HCT116 (cell line): ENCODE data around the gene SMG6. TPM values are rescaled to one million over a fixed set of nuclear protein-coding genes. Genes with fewer than 3 reads are reported as not detected.

Experiments
- ATAC-seq: fragments of 200-7000 bp; cut with Tn5 transposase; 2 replicates; pipeline ENCODE4 v1.9.1; 2020; ENCODE audit warnings: mild to moderate bottlenecking, moderate library complexity
- BruUV-seq: library from RNA; stranded (reverse); fragments of 400-500 nt; replicated peaks from 2 replicates; lab custom pipeline; 2021; lab: Mats Ljungman, UMichigan
- CTCF ChIA-PET: fragments of 300-600 bp; sonication (Branson Sonifier 250); formaldehyde crosslinking; loops from one replicate; lab custom pipeline; 2021; ENCODE audit warnings: antibody characterized with exemption; lab: Charles Lee
- POLR2A ChIA-PET: fragments of 300-600, 350-600 bp; sonication (Branson Sonifier 250); formaldehyde crosslinking; loops from one replicate; lab custom pipeline; 2021; ENCODE audit warnings: antibody characterized with exemption; lab: Charles Lee
- RAD21 ChIA-PET, 2 experiments: fragments of 300-600 bp; sonication (Branson Sonifier 250); formaldehyde crosslinking; loops; one replicate each; lab custom pipeline; 2023; ENCODE audit warnings: low total read pairs in 2 of 2; ENCODE audit not compliant: uncharacterized antibody in 2 of 2, unreplicated experiment in 2 of 2, low non-redundant PET in 1 of 2; lab: Charles Lee
- DNase-seq: peaks from one replicate; pipeline ENCODE4 v3.0.0-alpha.2; 2010; ENCODE audit warnings: low read depth, low spot score
- H2AFZ ChIP-seq: fragments of 200-600 bp; shearing (Covaris generic), sonication (generic); 2 replicates; pipeline ENCODE4 v1.6.1; 2017; ENCODE audit warnings: low read depth, mixed run types, mixed read lengths, antibody characterized with exemption, low read length; ENCODE audit not compliant: poor library complexity, severe bottlenecking
- H3K27ac ChIP-seq: 2 replicates; pipeline ENCODE4 v1.5.1; 2012; ENCODE audit warnings: low read depth, low read length
- H3K27me3 ChIP-seq: fragments of 200-600 bp; sonication (generic); 2 replicates; pipeline ENCODE4 v1.6.1; 2016; ENCODE audit warnings: mixed run types, low read length, mixed read lengths; ENCODE audit not compliant: insufficient read depth
- H3K36me3 ChIP-seq, 2 experiments: fragments of 200-500 bp in 1 of 2; fragments of 200-600 bp in 1 of 2; sonication (Bioruptor generic) in 1 of 2; sonication (generic) in 1 of 2; 2 replicates each; pipeline versions ENCODE4 v1.5.1 to v1.6.1; 2014 to 2016; ENCODE audit warnings: low read length in 2 of 2, inconsistent platforms in 1 of 2, mixed read lengths in 1 of 2, mixed run types in 1 of 2; ENCODE audit not compliant: insufficient read depth in 2 of 2, control insufficient read depth in 1 of 2
- H3K4me1 ChIP-seq, 2 experiments: fragments of 200-600 bp in 1 of 2; sonication (generic) in 1 of 2; 2 replicates each; pipeline versions ENCODE4 v1.5.1 to v1.6.1; 2012 to 2017; ENCODE audit warnings: low read length in 2 of 2, inconsistent platforms in 1 of 2, mild to moderate bottlenecking in 1 of 2, mixed read lengths in 1 of 2, mixed run types in 1 of 2, moderate library complexity in 1 of 2; ENCODE audit not compliant: insufficient read depth in 2 of 2, control insufficient read depth in 1 of 2
- H3K4me2 ChIP-seq: fragments of 200-600 bp; sonication (generic); 2 replicates; pipeline ENCODE4 v1.6.1; 2017; ENCODE audit warnings: mixed run types, low read length, mixed read lengths
- H3K4me3 ChIP-seq, 2 experiments: fragments of 200-600 bp in 1 of 2; sonication (generic) in 1 of 2; replicated peaks in 1 of 2; 2 replicates each; pipeline ENCODE4 v1.5.1; 2011 to 2016; ENCODE audit warnings: low read length in 2 of 2, control low read depth in 1 of 2, low read depth in 1 of 2, mild to moderate bottlenecking in 1 of 2, mixed read lengths in 1 of 2, mixed run types in 1 of 2
- H3K79me2 ChIP-seq: fragments of 200-600 bp; sonication (generic); 2 replicates; pipeline ENCODE4 v1.6.1; 2017; ENCODE audit warnings: mild to moderate bottlenecking, mixed run types, low read length, moderate library complexity, mixed read lengths; ENCODE audit not compliant: insufficient read depth
- H3K9ac ChIP-seq: fragments of 200-600 bp; sonication (generic); 2 replicates; pipeline ENCODE4 v1.6.1; 2016; ENCODE audit warnings: low read length, mixed read lengths
- H3K9me2 ChIP-seq: fragments of 200-600 bp; sonication (generic), shearing (Covaris generic); 2 replicates; pipeline ENCODE4 v1.6.1; 2017; ENCODE audit warnings: mixed run types, mild to moderate bottlenecking, moderate library complexity; ENCODE audit not compliant: insufficient read depth
- H3K9me3 ChIP-seq, 2 experiments: fragments of 200-500 bp in 1 of 2; fragments of 200-600 bp in 1 of 2; sonication (Bioruptor generic) in 1 of 2; sonication (generic) in 1 of 2; 2 replicates each; pipeline ENCODE4 v1.6.1; 2014 to 2017; ENCODE audit warnings: low read length in 2 of 2, mixed read lengths in 2 of 2, inconsistent platforms in 1 of 2, low read depth in 1 of 2, mild to moderate bottlenecking in 1 of 2, mixed run types in 1 of 2, moderate library complexity in 1 of 2; ENCODE audit not compliant: control insufficient read depth in 1 of 2, insufficient read depth in 1 of 2
- H4K20me1 ChIP-seq: fragments of 200-600 bp; sonication (generic), shearing (Covaris generic); 2 replicates; pipeline ENCODE4 v1.6.1; 2017; ENCODE audit warnings: mixed run types, mild to moderate bottlenecking, moderate library complexity; ENCODE audit not compliant: insufficient read depth
- CBX3 ChIP-seq: IDR thresholded peaks from 2 replicates; pipeline ENCODE4 v1.6.1; 2012; ENCODE audit warnings: low read depth
- CEBPB ChIP-seq: IDR thresholded peaks from 2 replicates; pipeline ENCODE4 v1.6.1; 2012; ENCODE audit warnings: low read depth
- EGR1 ChIP-seq: IDR thresholded peaks from 2 replicates; pipeline ENCODE4 v1.6.1; 2012; ENCODE audit warnings: low read depth
- EZH2 ChIP-seq: fragments of 200-600 bp; sonication (generic); IDR thresholded peaks from 2 replicates; pipeline ENCODE4 v1.6.1; 2017; ENCODE audit warnings: antibody characterized with exemption, mixed run types
- EZH2phosphoT487 ChIP-seq: fragments of 200-600 bp; IDR thresholded peaks from 2 replicates; pipeline ENCODE4 v1.6.1; 2018; ENCODE audit warnings: antibody characterized with exemption, borderline replicate concordance
- FOSL1 ChIP-seq: IDR thresholded peaks from 2 replicates; pipeline ENCODE4 v1.6.1; 2012; ENCODE audit warnings: low read depth
- SIN3A ChIP-seq: IDR thresholded peaks from 2 replicates; pipeline ENCODE4 v1.6.1; 2012; ENCODE audit warnings: low read depth
- SP1 ChIP-seq: IDR thresholded peaks from 2 replicates; pipeline ENCODE4 v1.6.1; 2012; ENCODE audit warnings: low read depth
- SRF ChIP-seq: IDR thresholded peaks from 2 replicates; pipeline ENCODE4 v1.6.1; 2012; ENCODE audit warnings: low read depth
- TCF7L2 ChIP-seq: IDR thresholded peaks from 2 replicates; pipeline ENCODE4 v1.7.0; 2011; ENCODE audit warnings: borderline replicate concordance, inconsistent platforms; ENCODE audit not compliant: insufficient read depth, insufficient read length; ENCODE audit errors: extremely low read depth
- YY1 ChIP-seq: IDR thresholded peaks from 2 replicates; pipeline ENCODE4 v1.6.1; 2011; ENCODE audit warnings: low read length, low read depth, moderate library complexity, mild to moderate bottlenecking; ENCODE audit not compliant: insufficient replicate concordance; ENCODE audit errors: extremely low read depth
- ZFX ChIP-seq: fragments of 450-650 bp; IDR thresholded peaks from 2 replicates; pipeline ENCODE4 v1.6.1; 2017
- ZNF274 ChIP-seq: fragments of 200-500 bp; sonication (Bioruptor generic); IDR thresholded peaks from 2 replicates; pipeline ENCODE4 v1.6.1; 2014; ENCODE audit warnings: mild to moderate bottlenecking, low read depth, low read length, inconsistent platforms
- intact Hi-C: fragments of 100-400 bp; cut with micrococcal nuclease; formaldehyde crosslinking; loops from 2 replicates; pipeline ENCODE4 v1.10.0; 2022
- total RNA-seq: library from RNA; stranded (reverse); gene quantifications from one replicate; pipeline ENCODE4 v1.2.1, GENCODE V29; 2021; ENCODE audit not compliant: unreplicated experiment
- TF ChIP-seq, protein P1 (sequence below): IDR thresholded peaks from 2 replicates; pipeline ENCODE4 v1.6.1; 2012
- TF ChIP-seq, protein P2 (sequence below): IDR thresholded peaks from 2 replicates; pipeline ENCODE4 v1.6.1; 2012; ENCODE audit warnings: low read depth
- TF ChIP-seq, protein P3 (sequence below), 3 experiments: fragments of 200-600 bp in 1 of 3; sonication (generic) in 1 of 3; IDR thresholded peaks in 2 of 3; conservative IDR thresholded peaks in 1 of 3; 2 replicates each; pipeline ENCODE4 v1.5.1; 2012 to 2017; ENCODE audit warnings: low read depth in 2 of 3, low read length in 2 of 3, antibody characterized with exemption in 1 of 3, borderline replicate concordance in 1 of 3, control low read depth in 1 of 3, mild to moderate bottlenecking in 1 of 3, mixed read lengths in 1 of 3, mixed run types in 1 of 3, moderate library complexity in 1 of 3; ENCODE audit not compliant: insufficient read depth in 1 of 3
- TF ChIP-seq, protein P4 (sequence below): IDR thresholded peaks from 2 replicates; pipeline ENCODE4 v1.6.1; 2011; ENCODE audit warnings: mild to moderate bottlenecking, low read length, moderate library complexity; ENCODE audit not compliant: insufficient replicate concordance; ENCODE audit errors: extremely low read depth

The SMG6 gene
- total RNA-seq, 1 experiment from 2014 or later, result 23.1 TPM

DNA sequence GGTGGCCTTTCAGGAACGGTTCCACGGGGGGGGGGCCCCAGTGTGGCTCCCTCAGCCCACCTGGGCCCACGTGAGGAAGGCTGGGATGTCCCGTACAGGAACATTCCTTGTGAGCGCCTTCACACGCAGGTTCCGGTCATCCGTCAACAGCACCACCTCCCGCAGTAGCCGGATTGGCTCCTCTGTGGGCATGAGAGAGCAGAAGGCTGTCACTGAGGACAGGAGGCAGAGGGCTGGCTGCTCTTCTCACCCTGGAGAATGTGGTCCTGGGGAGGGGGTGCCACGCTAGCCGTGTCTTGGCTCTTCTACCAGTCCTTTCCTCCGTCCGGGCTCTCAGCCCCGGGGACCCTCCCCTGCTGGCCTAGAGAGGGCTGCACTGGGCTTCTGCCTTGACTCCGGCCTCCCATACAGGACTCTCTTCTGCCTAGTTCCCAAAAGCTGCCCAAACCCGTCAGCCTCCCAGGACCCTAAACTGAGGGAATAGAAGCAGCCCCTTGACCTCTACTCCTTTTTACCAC, 242.1 kb downstream of the SMG6 start:
- H3K9me3 ChIP-seq, result no peaks in the 10 kb centered on the region
- no peak overlapping the region for H3K9ac ChIP-seq
- DNase-seq (no peak), ATAC-seq (no peak)
- no peaks in the 10 kb centered on the region for H3K79me2 ChIP-seq
- no peaks in the 10 kb centered on the region for H3K36me3 ChIP-seq
- peaks cover 0 to 16% of the 10 kb centered on the region in 2 experiments; a peak in 3 of 4 replicates for H3K4me1 ChIP-seq
- no peaks in the 10 kb centered on the region for H3K9me2 ChIP-seq
- intact Hi-C loops, result no loop called here
- H2AFZ ChIP-seq, result no peak overlapping the region
- ChIA-PET POLR2A (no interaction called here), RAD21 (no interaction called here), CTCF (no interaction called here)
- no peak overlapping the region for H3K4me2 ChIP-seq
- TF ChIP-seq FOSL1, result no peak
- no peak for TF ChIP-seq ZFX
- TF ChIP-seq, protein P1, sequence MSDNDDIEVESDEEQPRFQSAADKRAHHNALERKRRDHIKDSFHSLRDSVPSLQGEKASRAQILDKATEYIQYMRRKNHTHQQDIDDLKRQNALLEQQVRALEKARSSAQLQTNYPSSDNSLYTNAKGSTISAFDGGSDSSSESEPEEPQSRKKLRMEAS, result no peak
- TF ChIP-seq CBX3, result no peak
- no peak for TF ChIP-seq EZH2
- no peak for TF ChIP-seq SIN3A
- no peak for TF ChIP-seq TCF7L2
- TF ChIP-seq, protein P2, sequence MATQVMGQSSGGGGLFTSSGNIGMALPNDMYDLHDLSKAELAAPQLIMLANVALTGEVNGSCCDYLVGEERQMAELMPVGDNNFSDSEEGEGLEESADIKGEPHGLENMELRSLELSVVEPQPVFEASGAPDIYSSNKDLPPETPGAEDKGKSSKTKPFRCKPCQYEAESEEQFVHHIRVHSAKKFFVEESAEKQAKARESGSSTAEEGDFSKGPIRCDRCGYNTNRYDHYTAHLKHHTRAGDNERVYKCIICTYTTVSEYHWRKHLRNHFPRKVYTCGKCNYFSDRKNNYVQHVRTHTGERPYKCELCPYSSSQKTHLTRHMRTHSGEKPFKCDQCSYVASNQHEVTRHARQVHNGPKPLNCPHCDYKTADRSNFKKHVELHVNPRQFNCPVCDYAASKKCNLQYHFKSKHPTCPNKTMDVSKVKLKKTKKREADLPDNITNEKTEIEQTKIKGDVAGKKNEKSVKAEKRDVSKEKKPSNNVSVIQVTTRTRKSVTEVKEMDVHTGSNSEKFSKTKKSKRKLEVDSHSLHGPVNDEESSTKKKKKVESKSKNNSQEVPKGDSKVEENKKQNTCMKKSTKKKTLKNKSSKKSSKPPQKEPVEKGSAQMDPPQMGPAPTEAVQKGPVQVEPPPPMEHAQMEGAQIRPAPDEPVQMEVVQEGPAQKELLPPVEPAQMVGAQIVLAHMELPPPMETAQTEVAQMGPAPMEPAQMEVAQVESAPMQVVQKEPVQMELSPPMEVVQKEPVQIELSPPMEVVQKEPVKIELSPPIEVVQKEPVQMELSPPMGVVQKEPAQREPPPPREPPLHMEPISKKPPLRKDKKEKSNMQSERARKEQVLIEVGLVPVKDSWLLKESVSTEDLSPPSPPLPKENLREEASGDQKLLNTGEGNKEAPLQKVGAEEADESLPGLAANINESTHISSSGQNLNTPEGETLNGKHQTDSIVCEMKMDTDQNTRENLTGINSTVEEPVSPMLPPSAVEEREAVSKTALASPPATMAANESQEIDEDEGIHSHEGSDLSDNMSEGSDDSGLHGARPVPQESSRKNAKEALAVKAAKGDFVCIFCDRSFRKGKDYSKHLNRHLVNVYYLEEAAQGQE, result no peak
- TF ChIP-seq, protein P3, sequence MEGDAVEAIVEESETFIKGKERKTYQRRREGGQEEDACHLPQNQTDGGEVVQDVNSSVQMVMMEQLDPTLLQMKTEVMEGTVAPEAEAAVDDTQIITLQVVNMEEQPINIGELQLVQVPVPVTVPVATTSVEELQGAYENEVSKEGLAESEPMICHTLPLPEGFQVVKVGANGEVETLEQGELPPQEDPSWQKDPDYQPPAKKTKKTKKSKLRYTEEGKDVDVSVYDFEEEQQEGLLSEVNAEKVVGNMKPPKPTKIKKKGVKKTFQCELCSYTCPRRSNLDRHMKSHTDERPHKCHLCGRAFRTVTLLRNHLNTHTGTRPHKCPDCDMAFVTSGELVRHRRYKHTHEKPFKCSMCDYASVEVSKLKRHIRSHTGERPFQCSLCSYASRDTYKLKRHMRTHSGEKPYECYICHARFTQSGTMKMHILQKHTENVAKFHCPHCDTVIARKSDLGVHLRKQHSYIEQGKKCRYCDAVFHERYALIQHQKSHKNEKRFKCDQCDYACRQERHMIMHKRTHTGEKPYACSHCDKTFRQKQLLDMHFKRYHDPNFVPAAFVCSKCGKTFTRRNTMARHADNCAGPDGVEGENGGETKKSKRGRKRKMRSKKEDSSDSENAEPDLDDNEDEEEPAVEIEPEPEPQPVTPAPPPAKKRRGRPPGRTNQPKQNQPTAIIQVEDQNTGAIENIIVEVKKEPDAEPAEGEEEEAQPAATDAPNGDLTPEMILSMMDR (IDR thresholded peaks at IDR 0.05 in 2 of 3, conservative IDR thresholded peaks at IDR 0.05 in 1 of 3; ENCODE audit: borderline replicate concordance in 1 of 3, insufficient read depth in 1 of 3, low read depth in 2 of 3, low read length in 2 of 3), result no peak
- no peak for TF ChIP-seq ZNF274
- TF ChIP-seq YY1, result no peak
- no peak for TF ChIP-seq SP1
- no peak for TF ChIP-seq CEBPB
- TF ChIP-seq, protein P4, sequence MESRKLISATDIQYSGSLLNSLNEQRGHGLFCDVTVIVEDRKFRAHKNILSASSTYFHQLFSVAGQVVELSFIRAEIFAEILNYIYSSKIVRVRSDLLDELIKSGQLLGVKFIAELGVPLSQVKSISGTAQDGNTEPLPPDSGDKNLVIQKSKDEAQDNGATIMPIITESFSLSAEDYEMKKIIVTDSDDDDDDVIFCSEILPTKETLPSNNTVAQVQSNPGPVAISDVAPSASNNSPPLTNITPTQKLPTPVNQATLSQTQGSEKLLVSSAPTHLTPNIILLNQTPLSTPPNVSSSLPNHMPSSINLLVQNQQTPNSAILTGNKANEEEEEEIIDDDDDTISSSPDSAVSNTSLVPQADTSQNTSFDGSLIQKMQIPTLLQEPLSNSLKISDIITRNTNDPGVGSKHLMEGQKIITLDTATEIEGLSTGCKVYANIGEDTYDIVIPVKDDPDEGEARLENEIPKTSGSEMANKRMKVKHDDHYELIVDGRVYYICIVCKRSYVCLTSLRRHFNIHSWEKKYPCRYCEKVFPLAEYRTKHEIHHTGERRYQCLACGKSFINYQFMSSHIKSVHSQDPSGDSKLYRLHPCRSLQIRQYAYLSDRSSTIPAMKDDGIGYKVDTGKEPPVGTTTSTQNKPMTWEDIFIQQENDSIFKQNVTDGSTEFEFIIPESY, result no peak
- TF ChIP-seq EZH2phosphoT487, result no peak
- TF ChIP-seq EGR1, result no peak
- TF ChIP-seq SRF, result no peak
- H3K27me3 ChIP-seq, result no peaks in the 10 kb centered on the region
- BruUV-seq, result no TSS peak
- H3K4me3 ChIP-seq, result no peak overlapping the region
- no peaks in the 10 kb centered on the region for H4K20me1 ChIP-seq
- no peak overlapping the region for H3K27ac ChIP-seq
